Mesenchymal stem cell (in vitro differentiated cells and primary cell): Measurements from ENCODE around the gene EEPD1.

Experiments
- DNase-seq: peaks from one replicate; pipeline ENCODE4 v3.0.0-alpha.2; 2013
- H2AFZ ChIP-seq: one replicate; pipeline ENCODE4 v1.6.1; 2013; ENCODE audit warnings: low read depth, mild to moderate bottlenecking, control low read depth, inconsistent platforms, low read length, moderate library complexity
- H2AK5ac ChIP-seq: 2 replicates; pipeline ENCODE4 v1.6.1; 2013; ENCODE audit warnings: low read length, moderate library complexity, mild to moderate bottlenecking, inconsistent platforms; ENCODE audit not compliant: severe bottlenecking
- H2BK120ac ChIP-seq: one replicate; pipeline ENCODE4 v1.6.1; 2013; ENCODE audit warnings: low read depth, mild to moderate bottlenecking, inconsistent platforms, low read length, moderate library complexity
- H2BK12ac ChIP-seq, 2 experiments: one replicate each; pipeline ENCODE4 v1.6.1; 2013; ENCODE audit warnings: inconsistent platforms in 2 of 2, low read length in 2 of 2, mild to moderate bottlenecking in 2 of 2, moderate library complexity in 2 of 2, control low read depth in 1 of 2
- H2BK15ac ChIP-seq: one replicate; pipeline ENCODE4 v1.6.1; 2013; ENCODE audit warnings: mild to moderate bottlenecking, low read depth, inconsistent platforms; ENCODE audit not compliant: poor library complexity, severe bottlenecking
- H2BK5ac ChIP-seq: 2 replicates; pipeline ENCODE4 v1.6.1; 2013; ENCODE audit warnings: low read depth, mild to moderate bottlenecking, low read length, control low read depth, inconsistent platforms; ENCODE audit not compliant: poor library complexity, severe bottlenecking
- H3K14ac ChIP-seq, 2 experiments: one replicate each; pipeline ENCODE4 v1.6.1; 2013; ENCODE audit warnings: inconsistent platforms in 2 of 2, low read length in 2 of 2, control low read depth in 1 of 2, mild to moderate bottlenecking in 1 of 2, moderate library complexity in 1 of 2
- H3K18ac ChIP-seq, 2 experiments: one replicate each; pipeline ENCODE4 v1.6.1; 2013; ENCODE audit warnings: inconsistent platforms in 2 of 2, low read length in 2 of 2, control low read depth in 1 of 2, low read depth in 1 of 2, mild to moderate bottlenecking in 1 of 2
- H3K23ac ChIP-seq, 2 experiments: one replicate each; pipeline ENCODE4 v1.6.1; 2013; ENCODE audit warnings: inconsistent platforms in 2 of 2, low read length in 2 of 2, mild to moderate bottlenecking in 2 of 2, moderate library complexity in 2 of 2, control low read depth in 1 of 2
- H3K27ac ChIP-seq: 2 replicates; pipeline ENCODE4 v1.5.1; 2013; ENCODE audit warnings: mild to moderate bottlenecking, moderate library complexity, low read length, control low read depth, inconsistent platforms; ENCODE audit not compliant: poor library complexity, severe bottlenecking
- H3K27me3 ChIP-seq, 2 experiments: 2 replicates each; pipeline versions ENCODE4 v1.6.1 to v1.7.0; 2013; ENCODE audit warnings: low read length in 2 of 2, mild to moderate bottlenecking in 2 of 2, moderate library complexity in 2 of 2, control low read depth in 1 of 2, inconsistent platforms in 1 of 2; ENCODE audit not compliant: control insufficient read depth in 1 of 2, insufficient read depth in 1 of 2
- H3K36me3 ChIP-seq, 2 experiments: 2 replicates each; pipeline versions ENCODE4 v1.6.1 to v1.7.0; 2013; ENCODE audit warnings: low read length in 2 of 2, control low read depth in 1 of 2, inconsistent platforms in 1 of 2, low read depth in 1 of 2, mild to moderate bottlenecking in 1 of 2; ENCODE audit not compliant: insufficient read depth in 2 of 2, control insufficient read depth in 1 of 2
- H3K4ac ChIP-seq, 2 experiments: one replicate each; pipeline ENCODE4 v1.6.1; 2013; ENCODE audit warnings: inconsistent platforms in 2 of 2, low read length in 2 of 2, mild to moderate bottlenecking in 2 of 2, moderate library complexity in 2 of 2, control low read depth in 1 of 2, low read depth in 1 of 2
- H3K4me1 ChIP-seq: 2 replicates; pipeline ENCODE4 v1.6.1; 2013; ENCODE audit warnings: low read depth, low read length, control low read depth; ENCODE audit not compliant: control insufficient read depth, insufficient read depth
- H3K4me2 ChIP-seq: 2 replicates; pipeline ENCODE4 v1.6.1; 2013; ENCODE audit warnings: low read length, mild to moderate bottlenecking, inconsistent platforms; ENCODE audit not compliant: poor library complexity, severe bottlenecking
- H3K4me3 ChIP-seq, 2 experiments: 2 replicates each; pipeline versions ENCODE4 v1.5.1 to v1.7.0; 2013; ENCODE audit warnings: low read length in 2 of 2, mild to moderate bottlenecking in 2 of 2, control low read depth in 1 of 2, low read depth in 1 of 2; ENCODE audit not compliant: insufficient read depth in 1 of 2
- H3K79me1 ChIP-seq: replicated peaks from 2 replicates; pipeline ENCODE4 v1.6.1; 2013; ENCODE audit warnings: mild to moderate bottlenecking, control low read depth, low read length, inconsistent platforms; ENCODE audit not compliant: poor library complexity, severe bottlenecking
- H3K9ac ChIP-seq: 2 replicates; pipeline ENCODE4 v1.7.0; 2013; ENCODE audit warnings: mild to moderate bottlenecking, low read length, moderate library complexity
- H3K9me3 ChIP-seq: 2 replicates; pipeline ENCODE4 v1.7.0; 2013; ENCODE audit warnings: mild to moderate bottlenecking, low read length; ENCODE audit not compliant: control insufficient read depth
- H4K8ac ChIP-seq: one replicate; pipeline ENCODE4 v1.6.1; 2013; ENCODE audit warnings: inconsistent platforms, mild to moderate bottlenecking, low read length, moderate library complexity
- H4K91ac ChIP-seq: one replicate; pipeline ENCODE4 v1.6.1; 2013; ENCODE audit warnings: mild to moderate bottlenecking, low read length, inconsistent platforms
- WGBS: methylation state at CpG from one replicate; pipeline ENCODE4 v1.1.7; 2013; ENCODE audit warnings: mixed read lengths; 5-methylcytosine and 5-hydroxymethylcytosine counted together

Gene EEPD1

DNA sequence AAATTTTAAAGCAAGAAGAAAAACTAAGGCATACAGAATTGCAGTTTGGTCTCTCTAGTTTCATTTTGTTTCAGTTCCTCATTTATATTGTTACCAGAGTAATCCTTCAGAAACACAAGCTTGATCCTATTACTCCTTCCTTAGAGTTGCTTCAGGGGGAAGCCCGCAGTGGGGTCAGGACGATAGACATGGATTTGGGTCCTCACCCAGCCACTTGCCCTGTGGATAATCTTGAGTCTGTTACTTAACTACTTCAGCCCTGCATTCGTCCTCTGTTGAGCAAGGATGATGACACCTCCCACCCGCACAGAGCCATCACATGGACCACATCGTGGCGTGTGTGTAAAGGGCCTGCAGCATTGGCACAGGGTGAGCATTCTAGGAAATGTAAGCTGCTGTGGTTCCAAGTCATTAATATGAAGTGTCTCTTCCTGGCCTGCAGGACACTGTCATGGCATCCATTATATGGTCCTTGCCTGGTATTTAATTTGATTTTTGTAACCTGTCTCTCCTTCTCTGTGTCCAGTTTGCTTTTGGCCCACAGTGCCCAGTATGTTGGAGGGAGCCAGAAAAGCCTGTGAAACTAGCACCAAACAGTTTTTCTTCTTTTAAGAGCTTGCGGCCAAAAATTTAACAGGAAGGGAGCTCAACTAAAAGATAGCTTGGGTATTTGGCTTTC is 111.2 kb downstream of the EEPD1 start:
- H3K9me3 ChIP-seq = no peaks in the 10 kb centered on the region
- H3K14ac ChIP-seq = no peak overlapping the region
- no peaks in the 10 kb centered on the region for H3K79me1 ChIP-seq
- H3K9ac ChIP-seq = peak overlapping the region; percentile 14
- H3K27ac ChIP-seq = no peak overlapping the region
- H3K18ac ChIP-seq = no peak overlapping the region
- H3K36me3 ChIP-seq = no peaks in the 10 kb centered on the region
- DNase-seq = no peak
- no peak overlapping the region for H3K4me2 ChIP-seq
- H2AK5ac ChIP-seq = no peak overlapping the region
- H2AFZ ChIP-seq = no peak overlapping the region
- H3K4me3 ChIP-seq = no peak overlapping the region
- no peak overlapping the region for H2BK12ac ChIP-seq
- H2BK15ac ChIP-seq = no peak overlapping the region
- 92% methylated on average over 7 of the region's 7 CpGs for WGBS
- H2BK5ac ChIP-seq = no peak overlapping the region
- no peak overlapping the region for H3K23ac ChIP-seq
- H3K4ac ChIP-seq = no peak overlapping the region
- no peak overlapping the region for H4K91ac ChIP-seq
- no peak overlapping the region for H2BK120ac ChIP-seq
- peaks cover 6% of the 10 kb centered on the region for H3K4me1 ChIP-seq
- H4K8ac ChIP-seq = no peak overlapping the region
- H3K27me3 ChIP-seq = no peaks in the 10 kb centered on the region

GRCh38 chr7:36264913-36265516 is 112.0 kb downstream of the EEPD1 start:
- Histone ChIP-seq H2BK15ac (no peak overlapping the region), H3K23ac (no peak overlapping the region), H3K18ac (no peak overlapping the region), H3K4ac (no peak overlapping the region), H4K91ac (no peak overlapping the region), H2BK5ac (no peak overlapping the region), H3K27ac (no peak overlapping the region), H3K4me2 (no peak overlapping the region), H2AK5ac (no peak overlapping the region), H3K79me1 (no peaks in the 10 kb centered on the region), H3K27me3 (no peaks in the 10 kb centered on the region), H3K14ac (no peak overlapping the region), H2BK12ac (no peak overlapping the region), H4K8ac (no peak overlapping the region), H2BK120ac (no peak overlapping the region), H3K9ac (no peak overlapping the region), H3K4me3 (no peak overlapping the region), H3K9me3 (no peaks in the 10 kb centered on the region), H3K4me1 (peaks cover 6% of the 10 kb centered on the region), H3K36me3 (no peaks in the 10 kb centered on the region), H2AFZ (no peak overlapping the region)
- 52% methylated on average over 6 of the region's 6 CpGs for WGBS
- DNase-seq = no peak

DNA sequence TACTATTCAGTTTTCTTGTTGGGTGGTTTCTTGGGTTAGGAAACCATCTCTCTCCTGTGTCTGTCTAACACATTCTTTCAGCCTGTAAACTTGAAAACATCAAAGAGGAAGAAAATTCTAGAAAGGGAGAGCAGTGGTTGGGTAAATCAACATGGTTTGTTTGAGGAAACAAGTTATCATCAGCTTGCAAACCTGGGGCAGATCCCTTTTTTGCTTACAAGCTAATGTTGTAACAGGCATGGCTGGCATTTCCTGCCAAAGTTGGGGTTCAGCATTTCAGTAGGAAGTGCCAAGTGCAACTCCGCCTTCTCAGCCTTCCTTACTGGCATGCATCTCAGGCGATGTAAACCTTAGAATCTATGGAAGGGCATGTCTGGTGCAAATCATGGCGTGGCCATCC is 112.6 kb downstream of the EEPD1 start:
- H2BK120ac ChIP-seq = no peak overlapping the region
- H3K4me1 ChIP-seq = peaks cover 6% of the 10 kb centered on the region
- WGBS = 89% methylated on average over 3 of the region's 3 CpGs
- no peaks in the 10 kb centered on the region for H3K27me3 ChIP-seq
- no peak overlapping the region for H3K23ac ChIP-seq
- no peak overlapping the region for H3K4me2 ChIP-seq
- peak; percentile 22 for DNase-seq
- no peak overlapping the region for H3K9ac ChIP-seq
- H3K4ac ChIP-seq = no peak overlapping the region
- H3K79me1 ChIP-seq = no peaks in the 10 kb centered on the region
- H2BK15ac ChIP-seq = no peak overlapping the region
- H2BK5ac ChIP-seq = no peak overlapping the region
- H3K9me3 ChIP-seq = no peaks in the 10 kb centered on the region
- no peak overlapping the region for H3K4me3 ChIP-seq
- no peak overlapping the region for H3K27ac ChIP-seq
- H4K91ac ChIP-seq = no peak overlapping the region
- H3K14ac ChIP-seq = no peak overlapping the region
- H2AK5ac ChIP-seq = no peak overlapping the region
- H4K8ac ChIP-seq = no peak overlapping the region
- H3K18ac ChIP-seq = peak overlapping the region in 1 of 2 experiments; percentile 59
- no peak overlapping the region for H2AFZ ChIP-seq
- peak overlapping the region in 1 of 2 experiments; percentile 43 for H2BK12ac ChIP-seq
- no peaks in the 10 kb centered on the region for H3K36me3 ChIP-seq

DNA sequence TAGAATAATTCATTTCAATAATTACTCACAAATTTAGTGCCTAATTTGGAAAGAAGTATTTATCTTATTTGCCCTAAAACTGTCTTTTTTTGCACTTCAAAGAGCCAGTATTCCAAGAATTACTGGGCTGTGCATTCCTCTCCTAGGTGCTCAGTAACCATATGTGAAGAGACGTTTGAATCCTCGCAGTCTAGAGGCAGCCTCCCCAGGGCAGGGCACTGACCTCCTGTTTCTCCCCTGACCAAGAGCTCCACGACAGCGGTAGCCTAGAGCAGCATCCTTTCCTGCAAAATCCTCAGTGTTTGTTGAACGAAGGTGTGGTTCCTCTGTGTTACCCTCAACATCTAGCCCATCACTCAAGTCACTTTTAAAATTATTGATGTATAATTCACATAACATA is 113.1 kb downstream of the EEPD1 start:
- Histone ChIP-seq H3K18ac (no peak overlapping the region), H2AK5ac (no peak overlapping the region), H2BK15ac (no peak overlapping the region), H2BK120ac (no peak overlapping the region), H3K4me3 (no peak overlapping the region), H3K4me1 (peaks cover 6% of the 10 kb centered on the region), H2BK12ac (no peak overlapping the region), H3K4me2 (no peak overlapping the region), H3K9me3 (no peaks in the 10 kb centered on the region), H3K27me3 (no peaks in the 10 kb centered on the region), H3K14ac (no peak overlapping the region), H4K91ac (no peak overlapping the region), H3K9ac (no peak overlapping the region), H2BK5ac (no peak overlapping the region), H2AFZ (no peak overlapping the region), H3K23ac (no peak overlapping the region), H4K8ac (no peak overlapping the region), H3K27ac (no peak overlapping the region), H3K79me1 (no peaks in the 10 kb centered on the region), H3K4ac (no peak overlapping the region), H3K36me3 (no peaks in the 10 kb centered on the region)
- 80% methylated on average over 4 of the region's 5 CpGs for WGBS
- DNase-seq = no peak
